C1 segment of cervical spinal cord (tissue), 14 donors: Measurements from ENCODE around the gene BAHCC1.

Source experiments
- DNase-seq, 14 donors: peaks; one replicate each; lab custom pipeline; 2025; lab: John Stamatoyannopoulos, UW

Gene BAHCC1

DNA sequence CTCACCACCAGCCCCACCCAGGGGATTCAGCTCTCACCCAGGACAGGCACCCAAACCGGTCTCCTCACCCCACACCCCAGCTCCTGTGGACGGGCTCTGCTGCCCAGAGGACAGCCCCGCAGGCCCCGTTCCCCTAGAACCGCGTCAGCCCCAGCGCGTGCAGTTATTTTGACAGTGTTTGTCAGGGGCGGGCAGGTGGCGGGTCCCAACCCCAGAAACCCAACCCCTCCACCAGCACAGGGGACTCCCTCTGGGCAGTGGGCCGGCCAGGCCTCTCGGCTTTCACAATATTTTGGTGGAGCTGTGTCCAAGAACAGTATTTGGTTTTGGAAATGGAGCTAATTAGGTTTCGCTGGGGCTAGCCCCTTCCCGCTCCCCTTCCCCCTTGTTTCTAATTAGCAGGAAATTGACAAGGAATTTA lies 44.8 kb downstream of the BAHCC1 start:
- no peak for DNase-seq

DNA sequence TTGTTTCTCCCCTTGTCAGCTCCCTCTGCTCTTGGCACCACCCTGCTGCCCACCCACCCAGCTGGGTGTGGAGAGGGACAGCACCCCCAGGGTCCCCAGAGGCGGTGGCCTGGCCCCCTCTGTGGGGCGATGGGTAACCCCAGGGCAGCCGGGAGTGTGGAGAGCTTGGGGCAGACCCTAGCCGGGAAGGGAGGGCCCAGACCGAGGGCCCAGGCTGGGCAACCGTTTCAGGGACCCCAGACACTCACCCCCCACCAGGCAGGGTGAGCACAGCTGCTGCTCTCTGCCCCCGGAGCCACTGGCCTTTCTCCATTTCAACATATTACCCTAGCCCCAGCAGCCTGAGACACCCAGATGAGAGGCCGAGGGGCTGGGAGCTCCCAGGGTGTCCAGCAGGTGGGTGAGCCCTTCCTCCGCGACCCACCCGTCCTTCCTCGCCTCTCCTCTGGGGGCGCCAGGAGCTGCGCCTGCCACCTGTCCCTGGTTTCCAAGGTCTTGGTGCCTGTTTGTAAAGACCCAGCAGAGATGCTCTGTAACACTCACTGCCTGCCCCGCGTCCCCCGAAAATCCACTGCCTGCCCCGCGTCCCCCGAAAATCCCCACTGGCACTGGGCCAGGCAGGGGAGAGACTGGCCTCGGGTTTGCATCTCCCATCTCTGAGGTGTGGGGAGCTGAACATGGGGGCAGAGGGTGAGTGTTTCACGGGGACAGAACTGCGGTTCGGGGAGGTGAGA lies 45.4 kb downstream of the BAHCC1 start:
- no peak for DNase-seq

DNA sequence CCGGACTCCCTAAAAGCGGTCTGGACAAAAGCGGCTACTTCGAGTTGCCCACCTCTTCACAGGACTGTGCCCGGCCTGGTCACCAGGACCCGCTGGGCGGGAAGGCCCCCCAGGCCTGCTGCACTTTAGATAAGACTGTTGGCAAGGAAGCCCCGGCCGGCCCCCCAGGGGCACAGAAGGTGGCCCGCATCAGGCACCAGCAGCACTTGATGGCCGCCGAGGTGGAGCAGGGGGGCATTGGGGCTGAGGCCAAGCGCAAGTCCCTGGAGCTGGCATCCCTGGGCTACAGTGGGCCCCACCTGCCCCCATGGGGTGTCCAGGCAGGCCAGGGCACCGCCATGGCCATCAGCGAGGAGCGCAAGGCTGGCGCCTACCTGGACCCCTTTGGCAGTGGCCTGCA lies 47.5 kb downstream of the BAHCC1 start:
- DNase-seq: no peak

DNA sequence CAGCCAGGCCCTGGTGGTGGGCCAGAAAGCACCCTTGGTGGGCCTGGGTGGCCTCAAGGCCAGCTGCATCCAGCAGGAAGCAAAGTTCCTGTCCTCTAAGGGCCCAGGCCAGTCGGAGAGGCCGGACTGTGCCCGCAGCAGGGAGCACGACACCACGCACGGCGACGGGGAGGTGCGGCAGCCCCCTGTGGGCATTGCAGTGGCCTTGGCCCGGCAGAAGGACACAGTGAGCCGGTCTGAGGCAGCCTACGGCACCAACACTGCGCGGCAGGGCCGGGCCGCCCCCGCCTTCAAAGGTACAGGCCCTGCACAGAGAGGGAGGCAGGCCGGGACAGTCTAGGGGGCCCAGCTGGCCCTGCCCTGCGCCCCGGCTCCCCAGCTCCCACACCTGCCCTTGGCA lies 48.0 kb downstream of the BAHCC1 start:
- no peak for DNase-seq

DNA sequence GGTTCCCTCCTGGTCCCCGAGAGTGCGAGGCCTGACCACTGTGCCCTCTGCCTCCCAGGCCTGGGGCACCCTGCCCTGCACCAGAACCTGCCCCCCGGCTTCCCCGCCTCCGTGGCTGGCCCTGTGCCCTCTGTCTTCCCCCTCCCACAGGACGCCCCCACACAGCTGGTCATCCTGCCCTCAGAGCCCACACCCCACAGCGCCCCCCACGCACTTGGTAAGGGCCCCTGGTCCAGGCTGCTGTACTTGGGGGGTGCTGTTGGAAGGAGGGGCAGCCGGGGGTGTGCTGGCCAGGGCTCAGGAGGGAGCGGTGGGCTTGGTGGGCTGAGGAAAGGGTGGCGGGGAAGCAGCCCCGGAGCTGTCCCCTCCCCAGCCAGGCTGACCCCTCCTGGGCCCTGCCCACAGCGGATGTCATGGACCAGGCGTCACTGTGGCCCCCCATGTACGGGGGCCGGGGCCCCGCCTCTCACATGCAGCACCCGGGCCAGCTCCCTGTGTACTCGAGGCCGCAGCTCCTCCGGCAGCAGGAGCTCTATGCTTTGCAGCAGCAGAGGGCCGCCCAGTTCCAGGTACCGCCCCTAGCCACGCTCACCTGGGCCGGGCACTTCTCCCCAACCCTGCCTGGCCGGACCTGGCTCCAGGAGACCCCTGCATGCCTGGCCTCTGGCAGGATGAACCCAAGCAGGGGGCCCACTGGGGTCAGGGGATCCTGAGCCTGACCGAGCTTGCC lies 49.5 kb downstream of the BAHCC1 start:
- DNase-seq: no peak

DNA sequence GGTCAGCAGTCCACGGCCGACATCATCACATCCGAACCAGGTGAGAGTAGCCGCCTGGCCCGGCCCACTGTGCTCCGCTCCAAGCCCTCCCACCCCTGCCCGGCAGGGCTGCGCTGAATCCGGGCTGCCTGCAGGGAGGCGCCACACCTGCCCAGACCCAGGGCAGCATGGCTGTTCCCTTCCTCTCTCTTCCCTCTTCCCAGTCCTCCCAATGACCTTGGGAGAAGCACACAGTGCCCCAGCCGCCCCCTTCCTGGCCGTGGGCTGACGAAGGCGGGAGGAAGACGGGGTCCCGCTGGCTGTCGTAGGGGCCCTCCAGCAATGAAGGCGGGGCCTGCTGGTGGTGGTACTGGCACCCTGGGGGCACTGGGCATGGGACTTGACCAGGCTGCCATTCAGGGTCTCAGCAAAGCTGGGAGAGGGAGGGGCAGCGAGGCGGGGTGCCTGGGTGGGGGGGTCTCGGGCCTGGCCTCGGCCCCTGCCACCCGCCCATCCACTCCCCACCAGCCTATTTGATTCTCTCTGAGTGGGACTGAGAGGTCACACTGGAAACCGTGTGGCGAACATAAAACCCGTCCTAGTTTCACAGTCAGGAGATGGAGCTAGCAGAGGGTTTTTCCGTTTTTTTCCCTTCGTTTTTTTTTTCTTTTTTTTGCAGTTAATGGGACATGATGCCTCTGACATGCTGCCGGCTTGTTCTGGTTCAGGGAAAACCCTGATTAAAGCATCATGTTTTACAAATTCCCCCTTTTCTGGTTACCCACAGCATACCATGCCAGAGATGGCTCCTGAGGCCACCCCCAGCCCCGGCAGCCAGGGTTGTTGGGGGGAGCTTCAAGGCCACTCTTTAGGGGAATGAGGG lies 50.6 kb downstream of the BAHCC1 start:
- no peak for DNase-seq

DNA sequence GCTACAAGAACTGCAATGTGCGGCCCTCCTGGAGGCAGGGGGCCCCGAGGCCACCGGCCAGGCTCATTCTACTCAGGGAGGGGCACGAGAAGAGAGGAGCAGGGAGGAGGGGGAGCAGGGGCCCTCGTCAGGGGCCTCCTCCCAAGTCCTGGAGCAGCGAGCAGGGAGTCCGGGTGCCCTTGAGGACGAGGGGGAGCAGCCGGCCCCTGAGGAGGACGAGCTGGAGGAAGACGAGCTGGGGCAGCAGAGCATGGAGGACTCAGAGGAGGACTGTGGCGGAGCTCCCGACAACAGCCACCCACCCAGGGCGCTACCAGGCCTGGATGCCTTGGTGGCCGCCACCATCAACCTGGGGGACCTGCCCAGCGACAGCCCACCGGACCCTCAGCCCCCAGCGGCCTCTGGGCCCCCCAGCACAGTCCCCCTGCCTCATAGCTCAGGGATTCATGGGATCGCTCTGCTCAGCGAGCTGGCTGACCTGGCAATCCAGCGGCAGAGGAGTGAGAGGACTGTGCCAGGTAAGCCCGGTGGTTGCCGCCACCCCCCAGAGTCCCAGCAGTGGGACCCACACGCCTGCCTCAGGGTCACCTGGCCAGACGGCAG lies 52.2 kb downstream of the BAHCC1 start:
- DNase-seq: no peak

DNA sequence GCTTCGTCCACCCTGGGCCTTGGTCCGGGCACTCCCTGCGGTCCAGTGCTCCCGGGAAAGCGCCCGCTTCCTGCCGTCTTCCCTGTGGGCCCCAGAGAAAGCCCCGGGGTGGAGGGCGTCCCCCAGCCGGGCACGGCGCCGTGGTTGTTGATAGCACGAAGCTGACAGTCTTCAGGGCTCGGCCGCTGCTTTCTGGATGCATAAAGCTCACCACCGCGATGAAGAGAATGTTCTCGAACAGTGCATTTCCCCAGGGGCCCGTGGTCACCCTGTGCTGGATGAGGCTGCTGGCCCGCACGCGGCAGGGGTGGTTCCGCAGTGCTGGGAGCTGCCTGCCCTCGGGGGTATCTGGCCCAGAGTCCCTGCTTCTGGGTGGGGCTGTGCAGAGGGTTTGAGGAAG lies 53.2 kb downstream of the BAHCC1 start:
- DNase-seq: no peak

DNA sequence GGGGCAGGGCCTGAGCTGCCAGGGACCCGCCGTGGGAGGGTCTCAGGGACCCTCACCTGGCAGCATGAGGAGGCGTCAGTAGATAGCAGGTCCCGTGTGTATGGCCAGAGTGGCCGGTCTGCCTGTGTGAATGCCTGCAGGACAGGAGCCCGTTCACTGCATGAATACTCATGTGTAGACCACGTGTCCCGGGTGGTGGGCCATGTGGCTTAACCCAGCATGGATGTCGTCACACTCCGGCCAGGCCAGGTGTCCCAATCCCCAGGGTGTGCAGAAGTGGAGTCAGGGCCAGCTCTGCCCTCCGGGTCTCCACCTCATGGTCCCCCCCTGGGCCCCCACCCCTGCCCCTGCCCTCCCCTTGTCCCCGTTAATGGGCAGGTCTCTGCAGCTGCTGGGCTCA lies 53.7 kb downstream of the BAHCC1 start:
- DNase-seq: no peak

DNA sequence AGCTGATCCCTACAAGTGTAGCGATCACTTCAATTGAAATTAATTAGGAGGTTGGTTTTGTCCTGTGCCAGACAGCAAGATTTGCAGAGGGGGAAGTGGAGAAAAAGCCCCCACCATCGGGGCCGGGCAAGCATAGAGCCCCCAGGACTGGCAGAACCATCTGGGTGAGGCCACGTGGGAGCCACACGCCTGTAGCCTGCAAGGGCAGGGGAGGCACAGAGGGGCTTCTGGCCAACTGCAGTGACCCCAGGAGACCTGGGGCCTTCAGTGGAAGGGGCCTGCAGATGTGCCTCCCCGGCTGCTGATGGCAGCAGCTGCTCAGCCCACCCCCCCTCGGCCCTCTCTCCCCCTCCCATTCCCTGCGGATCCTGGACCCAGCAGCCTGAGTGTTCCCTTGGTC lies 54.1 kb downstream of the BAHCC1 start:
- DNase-seq: no peak

DNA sequence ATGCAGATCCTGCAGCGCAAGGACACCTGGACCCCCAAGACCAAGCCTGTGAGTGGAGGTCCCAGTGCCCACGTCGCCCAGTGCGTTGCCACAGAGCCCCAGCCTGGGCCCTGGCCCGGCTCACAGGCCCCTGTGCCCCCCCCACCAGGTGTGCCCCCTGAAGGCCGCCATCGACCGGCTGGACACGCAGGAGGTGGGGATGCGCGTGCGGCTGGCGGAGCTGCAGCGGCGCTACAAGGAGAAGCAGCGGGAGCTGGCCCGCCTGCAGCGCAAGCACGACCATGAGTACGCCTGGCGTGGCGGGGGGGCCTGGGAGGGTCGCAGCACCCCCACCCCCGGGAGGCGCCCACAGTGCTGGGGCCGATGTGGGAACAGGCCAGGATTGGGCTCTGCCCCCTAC lies 56.6 kb downstream of the BAHCC1 start:
- no peak for DNase-seq

DNA sequence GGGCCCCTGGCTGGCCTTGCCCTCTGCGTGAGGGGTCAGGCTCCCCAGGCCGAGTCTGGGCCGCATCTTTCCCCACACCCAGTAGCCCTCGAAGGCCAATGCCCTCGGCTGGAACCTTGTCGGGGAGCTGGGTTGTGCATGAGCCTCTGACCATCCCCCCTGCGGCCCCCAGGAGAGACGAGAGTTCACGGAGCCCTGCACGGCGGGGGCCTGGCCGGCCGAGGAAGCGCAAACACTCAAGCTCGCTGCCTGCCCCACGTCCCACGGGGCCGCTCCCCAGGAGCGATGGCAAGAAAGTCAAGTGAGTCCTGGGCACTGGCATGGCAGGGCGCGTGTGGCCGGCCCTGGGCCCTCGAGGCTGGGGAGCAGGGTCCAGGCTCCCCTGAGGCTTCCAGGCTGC lies 57.3 kb downstream of the BAHCC1 start:
- no peak for DNase-seq

DNA sequence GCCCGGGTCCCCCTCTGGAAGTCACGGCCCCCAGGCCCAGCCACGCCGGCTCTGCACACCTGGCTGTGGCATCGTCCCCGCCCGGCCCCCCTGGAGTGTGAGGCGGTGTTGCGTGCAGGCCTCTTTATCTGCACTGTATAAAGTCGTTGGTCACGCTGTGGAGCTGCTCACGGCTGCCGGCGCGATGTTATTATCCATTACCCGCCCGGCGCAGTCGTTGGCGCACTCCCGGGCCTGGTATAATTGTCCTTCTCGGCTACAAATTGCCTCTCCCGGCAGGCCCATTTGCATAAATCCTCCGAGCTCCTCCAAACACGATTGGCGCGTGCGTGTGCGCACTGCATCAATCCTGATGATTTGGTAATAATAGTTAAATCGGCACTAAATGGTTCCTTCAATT lies 57.8 kb downstream of the BAHCC1 start:
- DNase-seq: no peak

DNA sequence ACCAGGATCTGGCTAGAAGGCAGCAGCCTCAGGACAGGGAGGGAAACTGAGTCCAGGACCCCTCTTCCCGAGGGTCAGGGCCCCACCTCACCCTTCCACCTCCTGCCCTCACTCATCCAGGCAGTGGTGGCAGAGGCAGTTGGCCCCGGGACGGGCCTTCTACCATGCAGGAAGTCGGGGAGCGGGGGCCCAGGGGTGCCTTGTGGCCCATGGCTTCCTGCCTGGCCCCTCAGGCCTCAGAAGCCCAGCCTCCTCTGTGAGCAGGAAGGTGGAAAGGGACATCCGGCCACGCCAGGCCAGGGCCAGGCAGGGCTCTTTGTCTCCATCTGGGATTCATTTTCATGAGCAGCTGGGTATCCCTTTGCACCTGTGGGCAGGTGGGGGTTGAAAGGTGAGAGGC lies 58.5 kb downstream of the BAHCC1 start:
- no peak for DNase-seq

DNA sequence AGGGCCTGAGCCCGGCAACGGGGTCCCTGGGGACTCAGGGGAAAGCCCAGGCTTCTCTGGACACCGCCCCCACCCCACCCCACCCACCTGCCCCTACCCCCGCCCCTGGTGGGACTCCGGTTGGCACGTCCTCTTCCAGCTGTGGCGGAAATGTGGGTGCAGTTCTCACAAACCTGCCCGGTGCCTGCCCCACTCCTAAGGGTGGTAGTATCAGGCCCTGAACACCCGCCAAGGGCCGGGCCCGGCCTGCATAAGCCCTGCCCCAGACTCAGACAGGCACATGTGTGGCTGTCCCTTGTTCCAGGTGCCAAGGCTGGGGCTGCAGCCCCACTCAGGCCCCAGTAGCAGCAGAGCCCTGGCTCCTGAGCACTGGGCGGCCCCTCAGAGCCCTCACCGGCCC lies 59.2 kb downstream of the BAHCC1 start:
- DNase-seq: no peak

DNA sequence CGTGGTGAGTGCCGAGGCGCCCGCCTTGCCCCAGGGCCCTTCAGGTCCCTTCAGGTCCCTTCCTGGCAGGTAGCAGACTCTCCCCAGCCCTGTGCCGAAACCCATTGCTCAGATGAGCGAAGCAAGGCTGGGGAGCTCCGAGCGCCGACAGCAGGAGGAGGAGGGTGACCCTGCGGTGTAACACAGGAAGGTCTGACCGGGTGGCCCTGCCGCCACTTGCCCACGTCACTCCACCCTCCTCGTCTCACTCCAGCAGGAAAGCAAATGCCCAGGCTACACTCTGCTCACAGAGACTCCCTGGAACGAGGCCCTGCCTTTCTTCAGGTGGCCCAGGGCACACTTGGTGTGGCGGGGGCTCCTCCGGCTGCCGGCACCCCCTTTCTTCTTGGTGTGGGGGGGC lies 60.1 kb downstream of the BAHCC1 start:
- DNase-seq: no peak

DNA sequence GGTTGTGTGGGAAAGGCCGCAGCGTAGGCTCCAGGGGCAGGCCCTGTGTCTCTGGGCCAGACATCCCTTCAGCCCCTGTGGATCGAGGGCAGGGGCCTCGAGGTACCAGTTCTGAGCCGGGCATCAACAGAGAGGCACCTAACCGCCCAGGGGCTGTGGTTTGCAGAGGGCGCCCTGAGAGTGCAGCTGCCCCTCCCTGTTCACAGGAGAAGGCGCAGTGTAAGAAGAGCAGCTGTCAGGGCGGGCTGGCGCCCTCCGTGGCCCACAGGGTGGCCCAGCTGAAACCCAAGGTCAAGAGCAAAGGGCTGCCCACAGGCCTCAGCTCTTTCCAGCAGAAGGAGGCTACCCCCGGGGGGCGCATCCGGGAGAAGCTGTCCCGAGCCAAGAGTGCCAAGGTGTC lies 60.8 kb downstream of the BAHCC1 start:
- no peak for DNase-seq

DNA sequence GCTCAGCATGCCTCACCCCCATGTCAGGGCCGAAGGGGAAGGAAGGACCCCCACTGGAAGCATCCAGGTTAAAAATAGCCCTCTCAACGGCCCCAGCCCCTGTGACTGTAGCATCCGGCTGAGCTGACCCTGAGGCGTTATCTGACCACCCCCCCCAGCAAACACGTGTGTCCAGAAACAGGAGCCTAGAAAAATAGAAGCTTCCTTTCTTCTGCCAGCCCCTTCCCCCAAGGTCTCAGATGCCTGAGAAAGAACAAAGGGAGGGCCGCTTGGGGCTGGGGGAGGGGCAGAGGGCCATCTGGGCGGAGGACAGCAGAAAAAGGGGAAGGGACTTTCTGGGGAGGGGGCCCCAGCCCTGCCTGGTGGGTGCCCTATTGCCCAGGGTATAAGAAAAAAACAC lies 61.5 kb downstream of the BAHCC1 start:
- DNase-seq: no peak

DNA sequence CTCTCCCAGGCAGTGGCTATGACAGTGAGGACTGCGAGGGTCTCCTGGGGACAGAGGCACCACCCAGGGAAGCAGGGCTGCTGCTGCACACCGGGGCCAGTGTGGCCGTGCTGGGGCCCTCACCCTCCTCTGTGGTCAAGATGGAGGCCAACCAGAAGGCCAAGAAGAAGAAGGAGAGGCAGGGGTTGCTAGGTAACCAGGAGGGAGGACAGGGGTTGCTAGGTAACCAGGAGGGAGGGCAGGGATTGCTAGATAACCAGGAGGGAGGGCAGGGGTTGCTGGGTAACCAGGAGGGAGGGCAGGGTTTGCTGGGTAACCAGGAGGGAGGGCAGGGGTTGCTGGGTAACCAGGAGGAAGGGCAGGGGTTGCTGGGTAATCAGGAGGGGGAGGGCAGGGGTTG lies 62.1 kb downstream of the BAHCC1 start:
- no peak for DNase-seq

DNA sequence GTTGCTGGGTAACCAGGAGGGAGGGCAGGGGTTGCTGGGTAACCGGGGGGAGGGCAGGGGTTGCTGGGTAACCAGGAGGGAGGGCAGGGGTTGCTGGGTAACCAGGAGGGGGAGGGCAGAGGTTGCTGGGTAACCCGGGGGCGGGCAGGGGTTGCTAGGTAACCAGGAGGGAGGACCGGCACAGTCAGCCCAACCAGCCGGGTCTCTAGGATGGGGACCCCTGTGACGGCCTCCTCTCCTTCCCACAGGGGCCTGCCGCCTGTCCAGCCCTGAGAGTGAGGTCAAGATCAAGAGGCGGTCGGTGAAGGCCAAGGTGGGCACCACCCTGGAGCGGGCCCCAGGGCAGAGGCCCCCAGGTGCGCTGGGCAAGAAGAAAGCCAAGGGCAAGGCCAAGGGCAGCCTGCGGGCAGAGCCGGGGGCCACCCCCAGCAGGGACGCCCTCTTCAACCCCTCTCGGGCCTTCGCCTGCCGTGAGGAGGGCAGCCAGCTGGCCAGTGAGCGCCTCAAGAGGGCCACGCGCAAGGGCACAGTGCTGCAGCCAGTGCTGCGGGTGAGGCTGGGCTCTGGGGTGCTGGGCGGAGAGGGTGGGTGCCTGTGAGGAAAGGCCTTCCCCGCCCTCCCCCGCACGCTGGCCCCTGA lies 62.8 kb downstream of the BAHCC1 start:
- no peak for DNase-seq

DNA sequence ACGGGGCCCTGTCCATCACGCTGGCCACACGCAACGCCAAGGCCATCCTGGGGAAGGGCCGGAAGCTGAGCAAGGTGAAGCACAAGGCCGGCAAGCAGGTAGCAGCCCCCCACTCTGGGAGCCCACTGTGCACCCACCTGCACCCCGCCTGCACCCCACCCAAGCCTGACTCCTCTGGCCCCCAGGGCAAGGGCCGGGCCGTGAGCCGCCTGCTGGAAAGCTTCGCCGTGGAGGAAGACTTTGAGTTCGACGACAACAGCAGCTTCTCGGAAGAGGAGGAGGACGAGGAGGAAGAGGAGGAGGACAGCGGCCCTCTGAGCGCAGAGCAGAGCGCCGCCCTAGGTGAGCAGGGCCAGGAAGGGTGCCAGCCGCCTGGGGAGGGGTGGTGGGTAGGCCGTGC lies 63.4 kb downstream of the BAHCC1 start:
- no peak for DNase-seq

DNA sequence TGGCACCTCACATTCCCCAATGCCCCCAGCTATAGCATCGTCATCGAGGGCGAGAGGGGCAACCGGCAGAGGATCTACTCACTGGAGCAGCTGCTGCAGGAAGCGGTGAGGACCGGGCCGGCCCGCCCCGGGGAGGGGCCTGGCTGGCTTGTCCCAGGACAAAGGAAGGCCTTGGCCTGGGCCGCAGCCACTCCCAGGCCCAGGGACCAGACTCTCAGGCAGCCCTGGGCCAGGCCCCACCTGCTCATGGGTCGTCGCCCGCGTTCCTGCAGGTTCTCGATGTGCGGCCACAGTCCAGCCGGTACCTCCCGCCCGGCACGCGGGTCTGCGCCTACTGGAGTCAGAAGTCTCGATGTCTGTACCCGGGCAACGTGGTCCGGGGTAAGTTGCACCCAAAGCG lies 64.0 kb downstream of the BAHCC1 start:
- DNase-seq: no peak
